Measurements from ENCODE around the gene CLCA2.
"Not testable (repeated sequence)": the region's sequence is repeated elsewhere in the genome, so short reads cannot be mapped to it uniquely, and the experiment has no call there.

The CLCA2 gene

DNA sequence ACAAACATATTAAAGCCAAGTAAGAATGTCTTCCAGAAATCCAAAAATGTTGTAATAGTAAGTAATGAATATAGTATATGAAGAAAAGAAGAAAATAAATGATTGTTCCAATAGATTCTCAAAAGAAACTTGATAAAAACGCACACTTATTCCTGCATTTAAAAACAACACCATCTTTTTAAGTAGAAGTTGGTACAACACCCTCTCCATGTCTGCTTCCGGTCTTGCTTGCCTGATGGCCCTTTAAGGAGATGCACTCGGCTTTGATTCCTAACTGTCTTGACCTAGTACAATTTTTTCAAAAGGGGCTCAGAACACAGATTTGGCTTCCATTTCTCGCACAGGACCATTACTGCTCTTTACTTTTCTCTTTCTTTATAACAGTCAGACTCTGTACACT is 53.7 kb downstream of the CLCA2 start:
- no peak for DNase-seq

DNA sequence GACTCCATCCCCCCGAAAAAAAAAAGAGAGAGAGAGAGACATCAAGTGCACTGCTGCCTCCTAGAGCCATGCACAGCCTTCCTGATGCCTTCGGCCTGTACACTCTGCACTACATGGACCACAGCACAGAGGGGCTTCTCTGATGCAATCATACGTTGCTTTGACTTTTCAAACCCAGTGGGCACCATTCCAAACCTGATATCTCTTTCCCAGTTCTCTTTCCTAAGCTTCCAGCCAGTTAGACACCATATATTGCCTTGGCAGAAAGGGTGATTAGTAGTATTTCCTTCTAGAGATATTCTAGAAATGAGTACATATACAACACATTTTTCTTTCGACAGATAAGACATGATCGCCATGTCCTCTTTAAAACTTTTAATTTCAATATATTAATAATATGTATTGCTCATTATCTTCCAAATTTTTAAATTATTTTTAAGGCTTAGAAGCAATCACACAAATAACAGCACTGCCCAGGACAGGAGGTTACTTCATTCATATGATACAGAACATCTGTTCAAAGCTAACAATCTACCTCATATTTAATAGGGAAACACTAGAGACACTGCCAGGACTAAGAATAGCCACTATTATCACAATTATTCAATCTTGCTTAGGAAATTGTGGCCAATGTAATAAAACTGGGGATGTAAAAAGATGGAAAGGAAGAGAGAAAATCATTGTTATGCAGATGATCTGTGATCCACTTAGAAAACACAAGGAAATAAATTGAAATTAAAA is 54.6 kb downstream of the CLCA2 start:
- no peak for DNase-seq

DNA sequence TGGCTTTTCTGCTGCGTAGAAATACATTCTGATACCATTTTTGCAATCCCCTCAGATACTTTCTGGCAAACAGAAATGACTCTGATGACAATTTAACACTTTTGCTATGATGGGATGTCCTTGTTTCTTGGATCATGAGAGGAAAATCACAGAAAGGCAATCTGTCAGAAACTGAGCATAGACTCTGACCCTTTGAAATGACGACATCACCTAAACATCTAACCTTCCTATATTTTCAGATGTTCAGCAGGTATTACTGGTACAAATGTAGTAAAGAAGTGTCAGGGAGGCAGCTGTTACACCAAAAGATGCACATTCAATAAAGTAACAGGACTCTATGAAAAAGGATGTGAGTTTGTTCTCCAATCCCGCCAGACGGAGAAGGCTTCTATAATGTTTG is 58.0 kb downstream of the CLCA2 start:
- no peak for DNase-seq

DNA sequence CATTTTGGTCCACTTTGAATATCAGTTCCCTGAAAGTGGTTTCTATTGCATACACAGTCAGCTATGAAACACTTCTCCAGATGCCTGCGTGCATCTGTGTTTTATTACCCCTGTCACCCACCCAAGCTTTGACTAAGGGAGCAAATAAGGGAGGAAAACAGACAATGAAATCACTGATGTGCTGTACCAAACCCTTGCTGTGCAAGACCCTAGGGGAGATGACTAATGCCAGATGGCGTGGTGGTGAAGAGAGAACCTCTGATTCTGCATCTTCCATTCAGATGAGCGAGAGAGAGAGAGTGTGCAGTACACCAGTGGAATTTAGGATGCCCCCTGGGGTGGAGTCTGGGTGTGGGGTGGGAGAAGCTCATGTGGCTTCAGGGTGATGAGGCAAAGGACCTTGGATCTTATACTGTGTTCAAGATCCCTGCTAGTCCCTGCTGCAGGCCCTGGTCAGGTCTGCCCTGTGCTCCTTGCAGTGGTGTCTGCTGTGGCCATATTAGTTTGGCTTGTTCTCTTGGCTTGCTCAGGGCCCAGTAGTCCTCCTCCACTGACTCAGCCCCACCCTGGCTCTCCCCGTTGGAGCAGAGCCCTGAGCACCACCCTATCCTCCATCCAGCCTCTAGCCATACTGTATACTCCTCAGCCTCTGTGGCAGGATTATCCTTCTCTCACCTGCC is 63.3 kb downstream of the CLCA2 start:
- no peak for DNase-seq

DNA sequence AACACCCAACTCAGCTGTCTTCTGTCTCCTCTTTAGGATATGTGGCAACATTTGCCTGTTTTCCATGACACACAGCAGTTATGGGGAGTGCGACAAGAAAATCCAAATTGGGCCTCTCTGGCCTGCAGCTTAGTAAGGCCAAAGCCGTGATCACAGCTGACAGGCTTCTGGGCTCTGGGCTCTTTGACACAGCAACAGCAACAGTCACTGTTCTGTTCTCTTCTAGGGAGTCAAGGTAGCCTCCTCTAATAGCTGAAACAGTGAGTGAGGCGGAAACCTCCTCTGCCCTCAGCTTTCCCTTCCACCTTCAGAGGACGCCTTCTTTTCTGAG is 63.8 kb downstream of the CLCA2 start:
- DNase-seq: no peak

DNA sequence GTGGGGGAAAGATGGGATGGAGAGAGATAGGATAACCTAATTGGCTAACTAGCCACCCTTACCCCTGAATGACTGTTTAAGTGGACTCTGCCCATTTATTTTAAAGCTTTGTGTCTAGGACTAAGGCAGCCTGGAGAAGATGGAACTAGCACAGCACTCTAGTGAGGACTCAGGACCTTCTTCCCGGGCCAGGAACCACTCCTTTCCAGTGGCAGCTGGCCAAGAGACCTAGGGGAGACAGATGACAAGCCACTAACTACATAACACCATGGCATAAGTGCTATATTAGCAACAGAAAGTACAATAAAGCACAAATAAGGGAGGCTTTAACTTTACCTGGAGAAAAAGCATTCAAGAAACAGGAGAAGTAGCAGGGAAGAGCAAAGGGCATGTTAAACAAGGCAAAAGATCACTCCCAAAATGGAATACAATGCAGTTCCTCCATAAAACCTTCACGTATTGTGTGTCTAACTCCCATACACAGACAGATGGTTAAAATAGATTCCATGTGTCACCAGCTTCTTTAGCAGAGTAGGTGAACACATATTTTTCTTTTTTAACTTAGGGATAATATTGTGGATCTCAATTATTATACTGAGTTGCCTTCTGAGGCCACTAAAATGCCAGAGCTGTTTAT is 65.4 kb downstream of the CLCA2 start:
- no peak for DNase-seq

DNA sequence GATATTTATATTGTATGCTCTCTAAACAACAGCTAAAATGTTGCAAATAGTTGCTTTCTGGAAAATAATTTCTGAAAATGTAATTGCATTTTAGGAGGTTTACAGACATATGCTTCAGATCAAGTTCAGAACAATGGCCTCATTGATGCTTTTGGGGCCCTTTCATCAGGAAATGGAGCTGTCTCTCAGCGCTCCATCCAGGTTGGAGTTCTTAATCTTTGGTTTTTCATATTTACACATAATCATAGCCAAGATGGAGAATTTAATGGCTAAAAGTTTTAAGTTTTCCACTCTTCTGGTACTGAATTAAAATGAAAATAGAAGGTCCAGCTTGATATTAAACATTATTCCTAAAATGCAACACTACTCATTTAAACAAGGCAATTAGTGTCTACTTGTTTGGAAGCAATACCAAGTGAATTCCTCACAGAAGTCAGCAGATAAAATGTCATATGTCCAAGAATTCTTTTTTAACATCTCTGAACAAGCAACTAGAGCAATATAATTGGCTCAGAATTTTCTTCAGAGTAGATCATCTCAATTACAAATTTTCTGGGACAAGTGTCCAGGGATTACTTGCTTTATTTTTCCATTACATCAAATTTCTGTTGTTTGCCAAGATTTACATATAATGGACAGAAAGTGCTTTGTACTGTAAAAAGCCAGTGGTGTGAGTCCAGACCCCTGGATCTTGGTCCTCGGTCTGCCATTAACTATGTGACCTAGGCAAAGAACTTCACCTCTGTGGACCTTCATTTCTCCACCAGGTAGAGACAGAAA is 67.4 kb downstream of the CLCA2 start:
- DNase-seq: no peak

DNA sequence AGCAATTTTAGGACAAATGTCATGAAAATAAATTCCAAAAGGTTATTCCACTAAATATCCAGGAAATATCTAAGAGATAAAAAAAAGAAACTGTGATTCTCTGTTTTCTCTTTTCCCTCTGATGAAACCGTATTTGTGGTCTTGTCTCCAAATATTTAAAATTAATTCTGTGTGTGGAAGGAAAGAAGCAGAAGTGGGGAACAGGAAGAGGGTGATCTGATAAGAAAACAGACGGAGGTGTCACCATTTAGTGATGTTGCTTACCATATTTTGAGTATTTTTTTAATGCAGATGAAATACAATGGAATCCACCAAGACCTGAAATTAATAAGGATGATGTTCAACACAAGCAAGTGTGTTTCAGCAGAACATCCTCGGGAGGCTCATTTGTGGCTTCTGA is 74.3 kb downstream of the CLCA2 start:
- no peak for DNase-seq

DNA sequence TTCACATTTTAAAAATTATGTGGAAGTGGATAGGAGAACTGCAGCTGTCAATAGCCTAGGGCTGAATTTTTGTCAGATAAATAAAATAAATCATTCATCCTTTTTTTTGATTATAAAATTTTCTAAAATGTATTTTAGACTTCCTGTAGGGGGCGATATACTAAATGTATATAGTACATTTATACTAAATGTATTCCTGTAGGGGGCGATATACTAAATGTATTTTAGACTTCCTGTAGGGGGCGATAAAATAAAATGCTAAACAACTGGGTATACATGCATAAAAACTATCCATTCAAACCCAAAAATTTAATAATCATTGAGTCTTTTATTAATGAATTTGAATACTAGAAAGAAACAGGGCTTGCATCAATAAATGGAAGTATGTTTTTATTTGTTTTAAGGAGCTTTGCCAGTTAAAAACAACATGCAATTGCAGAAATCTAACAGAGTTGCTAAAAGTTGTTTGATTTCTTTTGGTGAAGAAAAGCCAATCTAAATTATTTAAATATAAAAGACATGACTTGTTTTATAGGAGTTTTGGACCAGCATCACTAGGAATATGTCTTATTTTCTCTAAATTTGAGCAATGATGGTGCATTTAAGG is 76.1 kb downstream of the CLCA2 start:
- peak; percentile 5 for DNase-seq

DNA sequence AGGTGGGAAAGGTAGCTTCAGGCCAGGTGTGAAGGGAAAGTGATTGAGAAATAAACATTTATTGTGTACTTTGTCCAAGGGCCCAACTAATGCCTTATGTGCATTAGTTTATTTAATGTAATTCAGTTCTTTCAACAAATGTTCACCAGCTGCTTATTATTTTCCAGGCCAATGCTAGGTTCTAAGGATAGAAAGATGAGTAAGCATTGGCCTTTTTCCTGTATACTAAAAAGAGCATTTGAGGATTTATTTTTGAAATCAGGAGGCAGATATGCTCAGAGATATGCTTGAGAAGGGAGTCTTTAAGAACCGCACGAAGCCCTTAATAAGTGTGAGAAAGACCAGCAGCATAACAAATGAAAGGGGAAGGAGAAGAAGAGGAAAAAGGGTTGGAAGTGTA is 76.7 kb downstream of the CLCA2 start:
- no peak for DNase-seq

DNA sequence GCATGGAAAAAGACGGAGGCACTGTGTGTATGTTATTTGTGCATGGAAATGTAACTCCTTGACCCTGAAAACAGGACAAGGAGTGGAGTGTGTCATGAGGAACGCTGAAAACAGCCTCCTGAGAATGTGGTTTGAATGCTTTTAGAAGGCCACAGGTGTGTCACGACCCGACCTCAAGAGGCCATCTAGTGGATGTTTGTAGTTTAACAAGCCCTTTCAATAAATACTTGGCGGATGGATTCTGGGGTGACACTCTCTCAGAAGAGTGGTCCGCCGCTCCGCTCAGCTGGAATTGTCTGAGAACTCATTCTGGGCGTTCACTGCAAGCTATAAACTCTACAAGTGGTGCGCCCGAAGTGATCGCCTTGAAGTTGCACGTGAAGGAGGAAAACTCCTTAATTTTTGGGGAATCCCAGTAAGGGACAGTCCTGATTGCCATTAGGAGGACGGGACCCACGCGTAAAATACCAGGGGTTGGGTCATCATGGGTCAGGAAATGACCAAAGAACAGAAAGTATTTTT is 78.2 kb downstream of the CLCA2 start:
- not testable (repeated sequence) for DNase-seq

DNA sequence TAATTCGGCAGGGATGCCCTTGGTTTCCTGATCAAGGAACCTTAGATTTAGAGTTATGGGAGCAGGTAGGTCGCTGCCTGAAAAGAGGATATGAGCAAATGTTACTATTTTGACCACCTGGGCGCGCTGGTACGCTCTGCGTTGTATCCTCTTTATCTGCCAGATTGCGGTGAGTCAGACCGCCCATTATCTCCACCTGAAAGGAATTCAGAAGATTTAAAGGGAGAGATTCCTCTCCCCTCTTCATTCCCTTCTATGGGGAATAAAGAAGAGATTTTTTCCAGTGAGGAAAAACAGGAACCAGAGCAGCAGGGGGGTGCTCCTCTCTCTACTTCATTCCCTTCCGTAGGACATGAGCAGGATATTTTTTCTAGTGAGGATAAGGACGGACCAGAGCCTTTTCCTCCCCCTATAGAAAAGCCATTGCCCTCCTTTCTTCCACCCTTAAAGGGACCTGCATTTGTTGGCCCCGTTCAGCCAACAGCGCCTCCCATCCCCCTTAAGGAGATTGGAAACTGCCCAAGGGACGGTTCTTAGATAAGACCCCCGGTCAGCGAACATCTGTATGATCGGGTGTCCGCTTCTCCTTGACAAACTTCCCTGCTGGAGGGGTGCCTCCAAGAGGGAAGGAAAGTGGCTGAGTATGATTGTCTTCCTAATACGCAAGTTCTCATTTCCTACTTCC is 78.9 kb downstream of the CLCA2 start:
- no peak for DNase-seq

DNA sequence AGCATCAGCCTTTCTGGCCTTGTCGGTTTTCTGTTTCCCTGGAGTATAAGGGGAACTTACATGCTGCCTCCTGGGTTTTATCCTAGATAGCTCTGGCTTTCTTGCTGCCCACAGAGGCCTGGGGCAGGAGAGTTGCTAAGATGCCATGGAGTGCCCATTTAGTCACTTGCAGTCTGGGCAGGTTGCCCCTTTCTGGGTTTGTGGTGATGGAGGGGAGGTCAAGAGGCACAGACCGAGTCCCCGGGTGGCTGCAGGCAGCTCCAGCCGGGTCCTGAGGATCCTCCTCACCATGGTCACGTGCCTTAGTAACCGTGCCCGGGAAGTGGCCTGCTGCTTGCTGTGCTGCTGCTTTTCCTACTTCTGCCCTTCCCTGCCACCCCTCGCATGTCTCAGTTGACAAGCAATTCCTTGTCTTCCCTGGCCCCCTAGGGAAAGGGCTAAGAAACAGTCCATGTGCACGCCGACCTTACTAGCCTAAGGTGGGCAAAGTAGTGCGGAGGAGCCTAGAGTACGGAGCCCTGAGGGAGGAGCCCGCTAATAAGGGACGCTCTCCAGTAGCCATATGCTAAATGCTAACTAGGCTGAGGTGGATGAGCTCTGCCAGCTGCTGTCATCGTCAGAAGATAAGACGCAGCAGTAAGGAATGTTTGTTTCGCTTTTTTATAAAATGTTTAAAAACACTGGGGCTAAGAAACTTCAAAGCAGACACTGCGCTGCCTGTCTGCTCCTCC is 79.6 kb downstream of the CLCA2 start:
- no peak for DNase-seq

DNA sequence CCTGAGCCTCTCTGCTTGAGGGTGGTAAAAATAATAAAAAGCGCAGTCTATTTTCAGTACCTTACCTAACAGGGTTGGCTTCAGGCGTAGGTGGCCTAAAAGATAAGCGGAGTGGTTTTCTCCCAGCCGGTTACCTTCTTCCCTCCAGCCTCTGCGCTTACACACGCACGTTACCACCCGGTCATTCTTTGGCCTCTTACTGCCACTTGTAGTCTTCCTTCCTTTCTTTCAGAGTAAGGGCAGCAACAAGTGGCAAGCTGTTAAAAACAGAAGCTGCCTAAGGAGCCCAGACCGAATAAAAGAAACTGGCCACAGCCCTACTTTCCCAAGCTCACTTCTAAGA is 80.1 kb downstream of the CLCA2 start:
- DNase-seq: no peak

DNA sequence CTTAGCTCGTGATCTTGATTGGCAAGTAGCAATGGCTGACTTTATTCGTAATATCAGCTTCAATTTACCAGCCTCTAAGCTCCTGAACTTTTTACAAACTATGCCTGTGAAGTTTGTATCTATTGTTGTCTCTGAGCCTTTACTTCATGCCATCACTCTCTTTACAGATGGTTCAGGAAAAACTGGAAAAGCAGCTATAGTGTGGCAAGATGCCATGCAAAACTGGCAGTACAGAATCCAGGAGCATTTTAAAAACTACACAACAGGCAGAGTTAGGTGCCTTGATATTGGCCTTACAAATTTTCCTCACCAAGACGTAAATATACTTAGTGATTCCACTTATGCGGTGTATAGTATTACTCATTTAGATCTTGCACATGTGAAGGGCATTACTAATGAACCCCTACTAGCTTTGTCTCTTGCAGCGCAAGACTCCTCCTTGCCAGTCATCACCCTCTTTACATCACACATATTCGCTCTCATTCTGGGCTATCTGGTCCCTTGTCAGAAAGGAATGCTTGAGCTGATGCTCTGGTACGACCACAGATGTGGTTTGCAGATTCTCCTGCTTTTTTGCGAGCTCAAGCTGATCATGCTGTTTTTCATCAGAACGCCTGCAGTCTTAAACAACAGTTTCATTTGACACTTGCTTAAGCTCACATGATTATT is 81.1 kb downstream of the CLCA2 start:
- DNase-seq: no peak

DNA sequence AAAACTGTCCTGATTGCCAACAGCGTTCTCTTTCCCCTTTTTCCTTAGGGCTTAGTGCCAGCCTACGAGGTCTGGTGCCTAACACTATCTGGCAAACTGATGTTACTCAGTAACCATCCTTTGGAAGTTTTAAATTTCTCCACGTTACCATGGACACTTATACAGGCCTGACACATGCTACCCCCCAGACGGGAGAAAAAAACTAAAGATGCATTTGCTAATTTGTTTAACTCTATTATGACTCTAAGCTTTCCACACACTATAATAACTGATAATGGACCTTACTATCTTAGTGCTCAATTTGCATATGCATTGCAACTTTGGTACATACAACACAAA is 81.6 kb downstream of the CLCA2 start:
- no peak for DNase-seq
